ENCODE data around the gene MDN1. TPM values are rescaled to one million over a fixed set of nuclear protein-coding genes. Genes with fewer than 3 reads are reported as not detected.
"Not testable (repeated sequence)": the region's sequence is repeated elsewhere in the genome, so short reads cannot be mapped to it uniquely, and the experiment has no call there.

MDN1 gene
- total and polyA plus RNA-seq, 2 of the 4 experiments (the other 2 are of a cell fraction) = 7.7 to 26.7 TPM

DNA sequence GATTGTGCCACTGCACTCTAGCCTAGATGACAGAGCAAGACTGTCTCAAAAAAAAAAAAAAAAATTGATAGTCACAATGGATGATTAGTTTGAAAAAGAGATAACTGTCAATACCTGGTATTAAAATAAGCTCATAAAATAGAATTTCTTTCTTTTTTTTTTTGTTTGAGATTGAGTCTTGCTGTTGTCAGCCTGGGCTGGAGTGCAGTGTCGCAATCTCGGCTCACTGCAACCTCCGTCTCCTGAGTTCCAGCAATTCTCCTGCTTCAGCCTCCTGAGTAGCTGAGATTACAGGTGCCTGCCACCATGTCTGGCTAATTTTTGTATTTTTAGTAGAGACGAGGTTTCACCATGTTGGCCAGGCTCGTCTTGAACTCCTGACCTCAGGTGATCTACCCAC lies 27.9 kb upstream of the MDN1 start:
- H2AK5ac ChIP-seq (ENCODE audit: low read depth, low read length); H3K4me2 ChIP-seq (ENCODE audit: low read depth, low read length); BruUV-seq (replicated peaks); H3K27me3 ChIP-seq (ENCODE audit: control insufficient read depth, insufficient read depth, low read length); H2BK5ac ChIP-seq (ENCODE audit: low read depth, low read length, poor library complexity, severe bottlenecking); H3K36me3 ChIP-seq (ENCODE audit: control insufficient read depth, insufficient read depth, low read length); H4K5ac ChIP-seq (ENCODE audit: low read depth, low read length); intact Hi-C loops (cut with micrococcal nuclease); DNase-seq; H2BK15ac ChIP-seq (ENCODE audit: low read depth, low read length); H3K27ac ChIP-seq (ENCODE audit: insufficient read depth, low read length); H3K56ac ChIP-seq (ENCODE audit: extremely low read depth, insufficient read depth, low read length); in situ Hi-C loops (cut with MboI; ENCODE audit: low sequenced_read_pairs); H4K91ac ChIP-seq (ENCODE audit: insufficient read depth, low read depth, low read length); H4K8ac ChIP-seq (ENCODE audit: low read depth in 2 of 2, low read length in 2 of 2); H2AFZ ChIP-seq (replicated peaks; ENCODE audit: low read length, poor library complexity); H3K14ac ChIP-seq (replicated peaks; ENCODE audit: low read depth, low read length); H3K9me1 ChIP-seq (ENCODE audit: insufficient read depth, low read length); H2AK9ac ChIP-seq (replicated peaks; ENCODE audit: low read depth, low read length, poor library complexity); POLR2A ChIA-PET (ENCODE audit: unreplicated experiment); H2BK20ac ChIP-seq (ENCODE audit: low read depth, low read length); H3K9ac ChIP-seq (ENCODE audit: low read depth, low read length); H4K20me1 ChIP-seq (ENCODE audit: insufficient read depth, low read length); H3K9me3 ChIP-seq (ENCODE audit: control insufficient read depth, insufficient read depth, low read length); dilution Hi-C loops (cut with HindIII; ENCODE audit: low sequenced_read_pairs, unreplicated experiment); H3K4ac ChIP-seq (ENCODE audit: low read depth, low read length); H3K4me3 ChIP-seq (ENCODE audit: insufficient read depth, low read depth, low read length); H3K18ac ChIP-seq (ENCODE audit: low read depth, low read length); ATAC-seq (ENCODE audit: low read depth); H2BK120ac ChIP-seq (ENCODE audit: low read depth, low read length); H3K4me1 ChIP-seq (ENCODE audit: control insufficient read depth, insufficient read depth, low read length); H3K23ac ChIP-seq (ENCODE audit: low read depth, low read length): not testable (repeated sequence)
- peaks cover 12 to 20% of the 10 kb centered on the region in 2 experiments; a peak in 3 of 4 replicates for H3K79me1 ChIP-seq (ENCODE audit: low read depth in 1 of 2, low read length in 2 of 2)
- CTCF ChIA-PET = interaction anchor here (0.6 kb wide), 2 partner anchors 18 to 28 kb away, joined by 3 to 7 read pairs; no protein-coding TSS in a partner anchor
- TF ChIP-seq CEBPB (IDR thresholded peaks at IDR 0.05; ENCODE audit: low read depth, low read length) = peak; percentile 39; the same call in 1 of the 2 replicates
- WGBS, 2 experiments (ENCODE audit: extremely low coverage in 2 of 2, insufficient read length in 1 of 2) = no CpG with 5 or more reads among the region's 5 CpGs
